Muscle of leg (tissue), 16 donors: ENCODE results near the gene USPL1. TPM values are rescaled to one million over a fixed set of nuclear protein-coding genes. Genes with fewer than 3 reads are reported as not detected.
A peak's percentile ranks its signal among the peaks of the same experiment; 100 is the strongest.

ENCODE experiments used
- DNase-seq: peaks from one replicate; pipeline ENCODE4 v3.0.0; 2013
- H3K27ac ChIP-seq: one replicate; pipeline ENCODE4 v1.5.1; 2013; ENCODE audit warnings: mild to moderate bottlenecking, low read length, control low read depth
- H3K27me3 ChIP-seq: one replicate; pipeline ENCODE4 v1.6.1; 2013; ENCODE audit warnings: low read length; ENCODE audit not compliant: control insufficient read depth, insufficient read depth
- H3K36me3 ChIP-seq: one replicate; pipeline ENCODE4 v1.6.1; 2013; ENCODE audit warnings: low read length; ENCODE audit not compliant: control insufficient read depth, insufficient read depth
- H3K4me1 ChIP-seq: one replicate; pipeline ENCODE4 v1.6.1; 2013; ENCODE audit warnings: low read length; ENCODE audit not compliant: control insufficient read depth, insufficient read depth
- H3K4me3 ChIP-seq: one replicate; pipeline ENCODE4 v1.5.1; 2013; ENCODE audit warnings: low read length, control low read depth
- H3K9me3 ChIP-seq: replicated peaks from 2 replicates; pipeline ENCODE4 v1.6.1; 2013; ENCODE audit warnings: low read depth, low read length; ENCODE audit not compliant: control insufficient read depth
- WGBS: methylation state at CpG from one replicate; pipeline ENCODE4 v1.1.5; 2013; ENCODE audit warnings: missing lambda C conversion rate; ENCODE audit not compliant: insufficient coverage; 5-methylcytosine and 5-hydroxymethylcytosine counted together
- long read RNA-seq, 11 donors: transcript quantifications; one replicate each; lab custom pipeline, GENCODE V29; 2026
- polyA plus RNA-seq, 8 donors: library from polyadenylated mRNA; unstranded; fragments of 120-200 nt; gene quantifications; one replicate each; pipeline versions ENCODE4 v1.2.1 to v1.2.3, GENCODE V29; 2013; ENCODE audit warnings: inconsistent platforms in 1 of 8, low replicate concordance in 1 of 8; ENCODE audit not compliant: insufficient read length in 8 of 8, insufficient read depth in 1 of 8
- total RNA-seq: library from RNA; stranded (reverse); fragments of 120-200 nt; gene quantifications from one replicate; pipeline ENCODE4 v1.2.4, GENCODE V29; 2013

Gene USPL1
- total RNA-seq (18.0 TPM), polyA plus RNA-seq (10 to 100 TPM; 12.1 to 17.7 (median 15.3) TPM)
- long read RNA-seq, donor 1, partial matches to known transcripts = 0 of 1 reads
- long read RNA-seq, donor 1, other reads (novel, unspliced or antisense) = 0 of 1 reads
- long read RNA-seq, donor 2 = 0 reads
- long read RNA-seq, donor 3, partial matches to known transcripts = 0 of 1 reads
- long read RNA-seq, donor 3, other reads (novel, unspliced or antisense) = 0 of 1 reads
- long read RNA-seq, donor 4 = 0 reads
- long read RNA-seq, donor 5, partial matches to known transcripts = 0 of 12 reads
- long read RNA-seq, donor 5, other reads (novel, unspliced or antisense) = 7 of 12 reads
- long read RNA-seq, donor 6, partial matches to known transcripts = 0 of 2 reads
- long read RNA-seq, donor 6, other reads (novel, unspliced or antisense) = 0 of 2 reads
- long read RNA-seq, donor 7, partial matches to known transcripts = 5 of 8 reads
- long read RNA-seq, donor 7, other reads (novel, unspliced or antisense) = 0 of 8 reads
- long read RNA-seq, donor 8, partial matches to known transcripts = 0 of 1 reads
- long read RNA-seq, donor 8, other reads (novel, unspliced or antisense) = 0 of 1 reads
- long read RNA-seq, donor 9, partial matches to known transcripts = 0 of 2 reads
- long read RNA-seq, donor 9, other reads (novel, unspliced or antisense) = 0 of 2 reads
- long read RNA-seq, donor 10, partial matches to known transcripts = 0 of 3 reads
- long read RNA-seq, donor 10, other reads (novel, unspliced or antisense) = 0 of 3 reads
- long read RNA-seq, donor 11, partial matches to known transcripts = 0 of 2 reads
- long read RNA-seq, donor 11, other reads (novel, unspliced or antisense) = 0 of 2 reads

GRCh38 chr13:30617315-30618185 lies at the start of gene USPL1:
Gene USPL1, plus strand, starts transcription at chr13:30617920. Its CDS starts 3,221 bp downstream, at chr13:30621141.
- Histone ChIP-seq H3K9me3 (no peaks in the 10 kb centered on the region), H3K27me3 (no peaks in the 10 kb centered on the region), H3K4me3 (peak within 1 kb of the TSS; percentile 94), H3K27ac (peak within 1 kb of the TSS; percentile 99), H3K4me1 (peaks cover 2% of the 10 kb centered on the region), H3K36me3 (peaks cover 2% of the 10 kb centered on the region)
- under 1% methylated on average over 68 of the region's 78 CpGs for WGBS
- peak; percentile 99 for DNase-seq

DNA sequence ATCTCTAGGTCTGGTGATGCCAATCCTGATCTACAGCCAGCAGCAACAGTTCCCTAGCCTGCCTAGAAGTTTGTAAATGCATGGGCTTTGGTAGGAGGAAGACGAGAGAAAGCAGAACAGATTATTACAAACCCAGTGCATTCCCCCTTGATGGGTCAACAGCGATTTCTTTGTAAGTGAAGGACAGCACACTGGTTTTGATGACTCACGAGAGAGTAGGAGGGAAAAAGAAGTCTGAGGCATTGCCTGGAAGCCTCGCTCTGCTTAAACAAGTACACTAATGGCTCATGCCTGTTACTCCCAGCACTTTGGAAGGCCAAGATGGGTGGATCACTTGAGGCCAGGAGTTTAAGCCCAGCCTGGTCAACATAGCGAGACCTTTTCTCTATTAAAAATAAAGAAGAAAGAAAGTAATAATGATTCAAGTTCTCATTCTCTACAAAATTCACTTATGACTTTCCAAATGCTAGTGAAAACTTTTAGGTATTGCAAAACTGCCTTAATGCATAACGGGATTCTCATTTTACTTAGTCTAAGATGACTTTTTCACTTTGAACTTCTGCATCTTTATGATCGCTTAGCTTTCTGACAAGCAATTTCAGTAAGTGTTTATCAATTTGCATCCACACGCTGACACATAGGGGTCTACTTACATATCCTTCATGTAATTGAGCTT lies 47.7 kb upstream of the USPL1 start:
- H3K27me3 ChIP-seq = no peaks in the 10 kb centered on the region
- WGBS = 33% methylated on average over 1 of the region's 8 CpGs
- DNase-seq = peak; percentile 76
- no peak overlapping the region for H3K27ac ChIP-seq
- H3K4me1 ChIP-seq = no peaks in the 10 kb centered on the region
- H3K36me3 ChIP-seq = no peaks in the 10 kb centered on the region
- H3K4me3 ChIP-seq = no peak overlapping the region
- no peaks in the 10 kb centered on the region for H3K9me3 ChIP-seq

DNA sequence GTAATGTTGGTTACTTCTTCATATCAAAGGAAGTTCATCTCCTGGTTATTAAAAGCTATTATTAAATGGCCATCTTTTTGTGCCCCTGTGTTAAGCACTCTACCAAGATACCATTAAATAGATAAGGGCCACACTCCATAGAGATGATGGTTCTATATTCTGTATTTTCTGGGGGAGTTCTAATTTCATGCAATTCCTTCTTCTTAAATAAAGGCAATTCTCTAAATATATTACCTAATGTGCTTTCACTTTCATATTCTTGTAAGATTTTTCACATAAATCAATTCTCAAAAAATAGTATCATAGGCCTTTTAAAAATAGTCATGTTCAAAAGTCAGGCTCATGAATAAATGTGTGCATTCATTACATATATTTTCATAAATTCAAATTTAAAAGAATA lies 47.0 kb upstream of the USPL1 start:
- no peak for DNase-seq

GRCh38 chr13:30572859-30573275 lies 44.9 kb upstream of the USPL1 start:
- H3K27me3 ChIP-seq = no peaks in the 10 kb centered on the region
- no peaks in the 10 kb centered on the region for H3K4me1 ChIP-seq
- no peaks in the 10 kb centered on the region for H3K9me3 ChIP-seq
- no CpG with 5 or more reads among the region's 1 CpG for WGBS
- H3K27ac ChIP-seq = peak overlapping the region; percentile 53
- H3K36me3 ChIP-seq = no peaks in the 10 kb centered on the region
- H3K4me3 ChIP-seq = peak overlapping the region; percentile 16
- peak; percentile 85 for DNase-seq

More for the DNA sequence above, 47.0 kb upstream of the USPL1 start:
- no peak overlapping the region for H3K4me3 ChIP-seq
- no peaks in the 10 kb centered on the region for H3K4me1 ChIP-seq
- H3K27ac ChIP-seq = no peak overlapping the region
- no peaks in the 10 kb centered on the region for H3K9me3 ChIP-seq
- no peaks in the 10 kb centered on the region for H3K27me3 ChIP-seq
- H3K36me3 ChIP-seq = no peaks in the 10 kb centered on the region

- H3K36me3 ChIP-seq = no peaks in the 10 kb centered on the region
- 56% methylated on average over 6 of the region's 7 CpGs for WGBS
- no peak overlapping the region for H3K4me3 ChIP-seq
- H3K27me3 ChIP-seq = no peaks in the 10 kb centered on the region
- peak; percentile 24 for DNase-seq
- H3K9me3 ChIP-seq = no peaks in the 10 kb centered on the region
- H3K4me1 ChIP-seq = no peaks in the 10 kb centered on the region
- H3K27ac ChIP-seq = no peak overlapping the region
Observed at GRCh38 chr13:30576528-30576927, 41.2 kb upstream of the USPL1 start.

DNA sequence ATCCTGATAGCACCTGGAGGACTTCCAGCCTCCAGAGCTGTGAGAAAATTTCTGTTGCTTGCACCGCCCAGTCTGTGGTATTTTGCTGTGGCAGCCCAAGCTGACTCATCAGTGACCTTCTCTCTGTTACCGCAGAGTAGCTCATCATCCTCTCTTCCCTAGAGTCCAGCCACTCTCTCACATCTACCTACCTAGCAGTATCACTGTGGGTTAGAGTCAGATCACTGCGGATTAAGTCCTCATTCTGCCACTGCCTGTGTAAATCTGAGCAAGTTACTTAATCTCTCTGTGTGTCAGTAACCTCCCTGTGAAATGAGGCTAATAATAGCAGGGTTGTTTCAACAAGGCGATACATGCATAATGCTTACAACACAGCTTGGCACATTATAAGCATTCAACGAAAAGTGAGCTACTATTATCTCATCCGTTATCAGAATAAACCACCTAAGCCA lies 40.3 kb upstream of the USPL1 start:
- Histone ChIP-seq H3K27me3 (no peaks in the 10 kb centered on the region), H3K9me3 (no peaks in the 10 kb centered on the region), H3K4me3 (no peak overlapping the region), H3K27ac (no peak overlapping the region), H3K36me3 (no peaks in the 10 kb centered on the region), H3K4me1 (no peaks in the 10 kb centered on the region)
- no peak for DNase-seq
- 87% methylated on average over 5 of the region's 6 CpGs for WGBS

- WGBS = no CpG with 5 or more reads among the region's 3 CpGs
- no peak overlapping the region for H3K4me3 ChIP-seq
- H3K27me3 ChIP-seq = no peaks in the 10 kb centered on the region
- H3K4me1 ChIP-seq = no peaks in the 10 kb centered on the region
- H3K36me3 ChIP-seq = no peaks in the 10 kb centered on the region
- no peak overlapping the region for H3K27ac ChIP-seq
- H3K9me3 ChIP-seq = no peaks in the 10 kb centered on the region
- DNase-seq = no peak
Observed at GRCh38 chr13:30580852-30581502, 36.7 kb upstream of the USPL1 start.

DNA sequence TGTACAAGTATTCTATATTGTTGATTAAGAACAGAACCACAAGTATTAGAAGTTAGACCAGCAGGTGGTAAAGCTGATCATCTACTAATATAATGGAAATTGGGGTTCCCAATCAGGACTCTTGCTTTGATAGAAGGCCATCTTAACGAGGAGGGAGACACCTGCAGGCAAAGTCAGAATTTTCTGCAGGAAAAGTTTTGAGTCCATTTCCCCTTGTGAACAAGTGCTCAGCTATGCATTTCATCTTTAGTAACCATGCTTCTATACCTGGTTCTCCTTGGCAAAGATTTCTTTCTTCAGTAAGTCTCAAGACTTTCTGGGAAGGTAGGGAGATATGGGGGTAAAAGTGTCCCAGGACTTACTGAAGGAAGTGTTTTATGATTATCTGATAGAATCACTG lies 36.1 kb upstream of the USPL1 start:
- Histone ChIP-seq H3K4me1 (no peaks in the 10 kb centered on the region), H3K27me3 (no peaks in the 10 kb centered on the region), H3K27ac (no peak overlapping the region), H3K9me3 (no peaks in the 10 kb centered on the region), H3K36me3 (no peaks in the 10 kb centered on the region), H3K4me3 (no peak overlapping the region)
- no CpG with 5 or more reads among the region's 1 CpG for WGBS
- peak; percentile 15 for DNase-seq
